ENCODE data around the gene DPP9.

Gene DPP9

GRCh38 chr19:4645718-4646117 lies 77.9 kb downstream of the DPP9 start:
- POLR2A ChIA-PET, result no interaction called here

GRCh38 chr19:4642625-4643024 lies 81.0 kb downstream of the DPP9 start:
- CTCF ChIA-PET, result interaction anchor here (0.7 kb wide), 1 partner anchor 76 kb away, joined by 3 read pairs; no protein-coding TSS in a partner anchor
- POLR2A ChIA-PET, result no interaction called here
- no peak for DNase-seq (ENCODE audit: extremely low spot score)
- TF ChIP-seq LEF1 (IDR thresholded peaks at IDR 0.05; ENCODE audit: borderline replicate concordance) (no peak), FOXK2 (IDR thresholded peaks at IDR 0.05) (no peak), ELF4 (IDR thresholded peaks at IDR 0.05) (no peak), PKNOX1 (IDR thresholded peaks at IDR 0.05) (no peak), CTBP1 (IDR thresholded peaks at IDR 0.05; ENCODE audit: borderline replicate concordance) (no peak), SP1 (IDR thresholded peaks at IDR 0.05) (no peak), ZNF384 (IDR thresholded peaks at IDR 0.05) (no peak), NFRKB (IDR thresholded peaks at IDR 0.05) (no peak), TARDBP (IDR thresholded peaks at IDR 0.05) (no peak)

More at GRCh38 chr19:4645718-4646117, 77.9 kb downstream of the DPP9 start:
- CTCF ChIA-PET, result no interaction called here
- no peak for TF ChIP-seq FOXK2 (IDR thresholded peaks at IDR 0.05)
- TF ChIP-seq HDGF (IDR thresholded peaks at IDR 0.05; ENCODE audit: borderline replicate concordance), result no peak
- no peak for TF ChIP-seq SUZ12 (IDR thresholded peaks at IDR 0.05)
- TF ChIP-seq FOXA1 (IDR thresholded peaks at IDR 0.05), result no peak
- TF ChIP-seq CTBP1 (IDR thresholded peaks at IDR 0.05; ENCODE audit: borderline replicate concordance), result no peak
- no peak for TF ChIP-seq TARDBP (IDR thresholded peaks at IDR 0.05)
- TF ChIP-seq ARNT (IDR thresholded peaks at IDR 0.05), result no peak
- no peak for DNase-seq (ENCODE audit: extremely low spot score)

GRCh38 chr19:4641132-4641531 lies 82.5 kb downstream of the DPP9 start:
- ChIA-PET CTCF (interaction anchor here (1.0 kb wide), 1 partner anchor 74 kb away, joined by 4 read pairs; no protein-coding TSS in a partner anchor), POLR2A (no interaction called here)
- TF ChIP-seq SP1 (IDR thresholded peaks at IDR 0.05) (no peak), ARNT (IDR thresholded peaks at IDR 0.05) (no peak)
- DNase-seq (ENCODE audit: extremely low spot score), result no peak

- POLR2A ChIA-PET, result no interaction called here
Observed at GRCh38 chr19:4640247-4641000, 83.2 kb downstream of the DPP9 start.

GRCh38 chr19:4639531-4640246 lies 84.0 kb downstream of the DPP9 start:
- CTCF ChIA-PET, result no interaction called here
- DNase-seq (ENCODE audit: extremely low spot score), result no peak
- POLR2A ChIA-PET, result no interaction called here
- TF ChIP-seq FOXK2 (IDR thresholded peaks at IDR 0.05), result no peak
- no peak for TF ChIP-seq ELF4 (IDR thresholded peaks at IDR 0.05)
- no peak for TF ChIP-seq FOXM1 (IDR thresholded peaks at IDR 0.05; ENCODE audit: borderline replicate concordance)
- TF ChIP-seq TARDBP (IDR thresholded peaks at IDR 0.05), result no peak
- no peak for TF ChIP-seq ARNT (IDR thresholded peaks at IDR 0.05)
- no peak for TF ChIP-seq PKNOX1 (IDR thresholded peaks at IDR 0.05)
- no peak for TF ChIP-seq ZNF384 (IDR thresholded peaks at IDR 0.05)
- TF ChIP-seq CTBP1 (IDR thresholded peaks at IDR 0.05; ENCODE audit: borderline replicate concordance), result no peak
- TF ChIP-seq SP1 (IDR thresholded peaks at IDR 0.05), result no peak
- TF ChIP-seq LEF1 (IDR thresholded peaks at IDR 0.05; ENCODE audit: borderline replicate concordance), result no peak
- no peak for TF ChIP-seq NFRKB (IDR thresholded peaks at IDR 0.05)
- no peak for TF ChIP-seq BHLHE40 (IDR thresholded peaks at IDR 0.05; ENCODE audit: borderline replicate concordance)
- TF ChIP-seq FOXA1 (IDR thresholded peaks at IDR 0.05), result no peak

More at GRCh38 chr19:4640247-4641000, 83.2 kb downstream of the DPP9 start:
- DNase-seq (ENCODE audit: extremely low spot score), result no peak
- CTCF ChIA-PET, result interaction anchor here (1.0 kb wide), 1 partner anchor 73 kb away, joined by 4 read pairs; no protein-coding TSS in a partner anchor
- TF ChIP-seq LEF1 (IDR thresholded peaks at IDR 0.05; ENCODE audit: borderline replicate concordance), result no peak
- TF ChIP-seq NFRKB (IDR thresholded peaks at IDR 0.05), result no peak
- no peak for TF ChIP-seq ARNT (IDR thresholded peaks at IDR 0.05)
- TF ChIP-seq FOXM1 (IDR thresholded peaks at IDR 0.05; ENCODE audit: borderline replicate concordance), result no peak
- TF ChIP-seq TARDBP (IDR thresholded peaks at IDR 0.05), result no peak
- TF ChIP-seq FOXK2 (IDR thresholded peaks at IDR 0.05), result no peak
- TF ChIP-seq ELF4 (IDR thresholded peaks at IDR 0.05), result no peak
- TF ChIP-seq L3MBTL2 (conservative IDR thresholded peaks at IDR 0.05), result no peak
- no peak for TF ChIP-seq FOXA1 (IDR thresholded peaks at IDR 0.05)
- TF ChIP-seq ZNF384 (IDR thresholded peaks at IDR 0.05), result no peak
- TF ChIP-seq CTBP1 (IDR thresholded peaks at IDR 0.05; ENCODE audit: borderline replicate concordance), result no peak
- no peak for TF ChIP-seq SUZ12 (IDR thresholded peaks at IDR 0.05)
- no peak for TF ChIP-seq HDGF (IDR thresholded peaks at IDR 0.05; ENCODE audit: borderline replicate concordance)
- TF ChIP-seq BHLHE40 (IDR thresholded peaks at IDR 0.05; ENCODE audit: borderline replicate concordance), result no peak
- no peak for TF ChIP-seq PKNOX1 (IDR thresholded peaks at IDR 0.05)
- no peak for TF ChIP-seq SP1 (IDR thresholded peaks at IDR 0.05)

All from HEK293T (cell line).